Adrenal gland (tissue), 5 donors: ENCODE measurements around the gene CELSR2.

Source experiments
- CTCF ChIP-seq, 6 experiments: fragments of 450-650 bp in 4 of 6; fragments of 200-600 bp in 2 of 6; sonication (generic) in 1 of 6; IDR thresholded peaks; 1 replicate in 5 of 6; 2 replicates in 1 of 6; pipeline versions ENCODE4 v1.5.1 to v1.8.0; 2016 to 2021; ENCODE audit warnings: antibody characterized with exemption in 6 of 6, mild to moderate bottlenecking in 2 of 6, moderate library complexity in 1 of 6
- POLR2A ChIP-seq, 2 donors: fragments of 450-650 bp; IDR thresholded peaks; one replicate each; pipeline ENCODE4 v1.6.1; 2017; ENCODE audit warnings: antibody characterized with exemption in 2 of 2, mild to moderate bottlenecking in 2 of 2, moderate library complexity in 1 of 2
- donor health status: DM: no; HTN: no; CAD: no.

- no peak for TF ChIP-seq POLR2A (IDR thresholded peaks at IDR 0.05)
- TF ChIP-seq CTCF (IDR thresholded peaks at IDR 0.05) = no peak
Observed at GRCh38 chr1:109199710-109200109, 49.6 kb upstream of the CELSR2 start.
